GM12878 (cell line): Measurements from ENCODE around the gene GFM2. TPM values are rescaled to one million over a fixed set of nuclear protein-coding genes. Genes with fewer than 3 reads are reported as not detected.

Source experiments
- ATAC-seq: fragments of 200-7000 bp; cut with Tn5 transposase; 3 replicates; pipeline ENCODE4 v1.9.1; 2020; ENCODE audit warnings: mild to moderate bottlenecking, moderate library complexity
- BruUV-seq: library from RNA; stranded (reverse); fragments of 400-500 nt; replicated peaks from 2 replicates; lab custom pipeline; 2021; lab: Mats Ljungman, UMichigan
- CTCF ChIA-PET: fragments of 300-600 bp; sonication (Branson Sonifier 250); formaldehyde crosslinking; extraction: SDS; loops from one replicate; lab custom pipeline; 2021; ENCODE audit warnings: inconsistent platforms; lab: Yijun Ruan, JAX
- POLR2A ChIA-PET: fragments of 350-600 bp; formaldehyde crosslinking; extraction: SDS; loops from one replicate; lab custom pipeline; 2021; ENCODE audit warnings: inconsistent platforms; lab: Charles Lee
- RAD21 ChIA-PET: fragments of 300-600 bp; sonication (Branson Sonifier 250); formaldehyde crosslinking; loops from one replicate; lab custom pipeline; 2023; ENCODE audit warnings: antibody characterized with exemption; ENCODE audit not compliant: unreplicated experiment; lab: Charles Lee
- SMC1A ChIA-PET: fragments of 300-600 bp; sonication (Branson Sonifier 250); formaldehyde crosslinking; loops from one replicate; lab custom pipeline; 2023; ENCODE audit not compliant: unreplicated experiment, uncharacterized antibody; lab: Charles Lee
- DNase-seq: peaks from one replicate; pipeline ENCODE4 v3.0.0-alpha.2; 2011; ENCODE audit warnings: low read depth, low spot score
- FAIRE-seq: peaks from 3 replicates; lab custom pipeline; 2011; peaks lifted over from hg19 to GRCh38; lab: Jason Lieb, UNC
- H2AFZ ChIP-seq: 2 replicates; pipeline ENCODE4 v1.6.0; 2011; ENCODE audit warnings: low read depth, low read length, control low read depth; ENCODE audit not compliant: control insufficient read depth
- H3K27ac ChIP-seq: 2 replicates; pipeline ENCODE4 v1.5.1; 2011; ENCODE audit warnings: control low read depth; ENCODE audit not compliant: control insufficient read depth, insufficient read depth
- H3K27me3 ChIP-seq, 2 experiments: replicated peaks in 1 of 2; 2 replicates each; pipeline versions ENCODE4 v1.6.0 to v1.6.1; 2011; ENCODE audit warnings: low read length in 1 of 2; ENCODE audit not compliant: control insufficient read depth in 2 of 2, insufficient read depth in 2 of 2
- H3K36me3 ChIP-seq, 2 experiments: 2 replicates each; pipeline ENCODE4 v1.5.1; 2011; ENCODE audit warnings: low read length in 1 of 2; ENCODE audit not compliant: control insufficient read depth in 2 of 2, insufficient read depth in 2 of 2
- H3K4me1 ChIP-seq: 2 replicates; pipeline ENCODE4 v1.6.1; 2011; ENCODE audit warnings: mild to moderate bottlenecking, low read length, moderate library complexity, mixed read lengths; ENCODE audit not compliant: control insufficient read depth, insufficient read depth
- H3K4me2 ChIP-seq: 2 replicates; pipeline ENCODE4 v1.6.0; 2011; ENCODE audit warnings: control low read depth; ENCODE audit not compliant: control insufficient read depth, insufficient read depth
- H3K4me3 ChIP-seq: fragments of 200-600 bp; sonication (generic); 2 replicates; pipeline ENCODE4 v1.5.1; 2016
- H3K79me2 ChIP-seq: 2 replicates; pipeline ENCODE4 v1.6.0; 2011; ENCODE audit warnings: low read length; ENCODE audit not compliant: control insufficient read depth, insufficient read depth
- H3K9ac ChIP-seq: 2 replicates; pipeline ENCODE4 v1.8.0; 2011; ENCODE audit warnings: low read length, control low read depth, mixed read lengths; ENCODE audit not compliant: control insufficient read depth, insufficient read depth
- H3K9me3 ChIP-seq: replicated peaks from 3 replicates; pipeline ENCODE4 v1.5.1; 2011; ENCODE audit warnings: mild to moderate bottlenecking, low read length; ENCODE audit not compliant: control insufficient read depth, insufficient read depth
- H4K20me1 ChIP-seq: 2 replicates; pipeline ENCODE4 v1.6.0; 2011; ENCODE audit not compliant: control insufficient read depth, insufficient read depth
- CEBPZ ChIP-seq: fragments of 150-350 bp; IDR thresholded peaks from 2 replicates; pipeline ENCODE4 v1.6.1; 2016; ENCODE audit warnings: low read depth, low read length
- CHD4 ChIP-seq: fragments of 200-600 bp; sonication (generic); IDR thresholded peaks from 2 replicates; pipeline ENCODE4 v1.6.1; 2016; ENCODE audit warnings: mild to moderate bottlenecking
- E2F4 ChIP-seq: IDR thresholded peaks from 2 replicates; pipeline ENCODE4 v1.6.1; 2012; ENCODE audit warnings: low read depth, low read length, improper control_type of control experiment
- KDM1A ChIP-seq: fragments of 200-600 bp; sonication (generic); IDR thresholded peaks from 2 replicates; pipeline ENCODE4 v1.6.1; 2016; ENCODE audit warnings: borderline replicate concordance
- MTA2 ChIP-seq: fragments of 450-650 bp; IDR thresholded peaks from 2 replicates; pipeline ENCODE4 v1.6.1; 2016; ENCODE audit warnings: low read depth, mild to moderate bottlenecking, moderate library complexity
- RUNX3 ChIP-seq: IDR thresholded peaks from 2 replicates; pipeline ENCODE4 v1.6.1; 2012; ENCODE audit warnings: low read length, inconsistent platforms
- SIN3A ChIP-seq: IDR thresholded peaks from 2 replicates; pipeline ENCODE4 v1.6.1; 2012; ENCODE audit warnings: low read depth, low read length, improper control_type of control experiment
- SPI1 ChIP-seq: IDR thresholded peaks from 2 replicates; pipeline ENCODE4 v1.6.1; 2011; ENCODE audit warnings: low read depth, mild to moderate bottlenecking, low read length, moderate library complexity, borderline replicate concordance; ENCODE audit not compliant: insufficient read depth
- STAT3 ChIP-seq: IDR thresholded peaks from 2 replicates; pipeline ENCODE4 v1.6.1; 2011; ENCODE audit warnings: low read depth, low read length, improper control_type of control experiment
- TARDBP ChIP-seq: IDR thresholded peaks from 2 replicates; pipeline ENCODE4 v1.6.1; 2016; ENCODE audit warnings: borderline replicate concordance
- TBL1XR1 ChIP-seq: IDR thresholded peaks from 2 replicates; pipeline ENCODE4 v1.6.1; 2012; ENCODE audit warnings: low read depth, low read length, improper control_type of control experiment
- TCF7 ChIP-seq: IDR thresholded peaks from 2 replicates; pipeline ENCODE4 v1.6.1; 2014; ENCODE audit warnings: antibody characterized with exemption, borderline replicate concordance
- USF2 ChIP-seq: IDR thresholded peaks from 2 replicates; pipeline ENCODE4 v1.6.1; 2011; ENCODE audit warnings: low read depth, low read length, improper control_type of control experiment, borderline replicate concordance
- YBX1 ChIP-seq: fragments of 450-650 bp; IDR thresholded peaks from 2 replicates; pipeline ENCODE4 v1.6.1; 2016; ENCODE audit warnings: antibody characterized with exemption
- ZNF384 ChIP-seq: IDR thresholded peaks from 2 replicates; pipeline ENCODE4 v1.6.1; 2012; ENCODE audit warnings: low read depth, mild to moderate bottlenecking, low read length, improper control_type of control experiment, borderline replicate concordance
- WGBS: methylation state at CpG from one replicate; pipeline ENCODE4 v1.1.6; 2016; ENCODE audit warnings: low lambda C conversion rate; ENCODE audit not compliant: insufficient replicate concordance, insufficient coverage; ENCODE audit errors: missing lambda C conversion rate; 5-methylcytosine and 5-hydroxymethylcytosine counted together
- in situ Hi-C: fragments of 300-500 bp; cut with MboI; formaldehyde crosslinking; loops from 9 replicates; pipeline ENCODE4 v1.14.3; 2018; ENCODE audit warnings: mixed read lengths
- intact Hi-C: fragments of 100-400 bp; cut with micrococcal nuclease; formaldehyde crosslinking; loops from one replicate; pipeline ENCODE4 v1.14.2; 2022; ENCODE audit not compliant: unreplicated experiment
- polyA plus RNA-seq, 11 experiments: library from polyadenylated mRNA; depleted of rRNA in 4 of 11; unstranded in 6 of 11; stranded (reverse) in 5 of 11; fragments of >200 nt; fragmentation: Nextera tagmentation in 4 of 11; fragmentation: Illumina TruSeq in 1 of 11; extraction: Ambion mirVana in 4 of 11; extraction: Trizol in 1 of 11; gene quantifications; 1 replicate in 1 of 11; 2 replicates in 10 of 11; pipeline versions ENCODE4 v1.2.1 to v1.2.3, GENCODE V29; 2011 to 2016; ENCODE audit warnings: inconsistent platforms in 2 of 11, missing spikeins in 2 of 11, low read depth in 1 of 11
- total RNA-seq, 4 experiments: library from RNA; depleted of rRNA in 3 of 4; stranded (reverse); fragments of >200 nt in 3 of 4; fragmentation: Illumina TruSeq in 1 of 4; extraction: Trizol in 1 of 4; gene quantifications; 2 replicates each; pipeline versions ENCODE4 v1.2.1 to v1.2.3, GENCODE V29; 2013 to 2021

The GFM2 gene
- total and polyA plus RNA-seq, 10 of the 15 experiments (the other 5 are each of a cell fraction or from before 2014, with no cell fraction given): 19.9 to 51.3 (median 32.7) TPM

GRCh38 chr5:74801941-74802340 is 35.0 kb upstream of the GFM2 start:
- Histone ChIP-seq H3K4me3 (no peak overlapping the region), H3K4me1 (no peaks in the 10 kb centered on the region), H3K27ac (no peak overlapping the region), H3K27me3 (no peaks in the 10 kb centered on the region; a peak in 1 of 4 replicates), H3K4me2 (no peak overlapping the region), H3K9me3 (no peaks in the 10 kb centered on the region), H2AFZ (no peak overlapping the region), H3K79me2 (no peaks in the 10 kb centered on the region), H4K20me1 (no peaks in the 10 kb centered on the region)
- ChIA-PET CTCF (no interaction called here), SMC1A (no interaction called here), RAD21 (no interaction called here)
- in situ Hi-C loops: no loop called here
- BruUV-seq: no TSS peak
- DNase-seq (no peak), ATAC-seq (no peak)
- TF ChIP-seq CHD4 (no peak), KDM1A (no peak), USF2 (no peak), TBL1XR1 (no peak), SIN3A (no peak), TARDBP (no peak), ZNF384 (no peak), YBX1 (no peak)
- TF ChIP-seq, all 136 proteins: peak for 0
- Histone ChIP-seq H3K36me3 (no peaks in the 10 kb centered on the region), H3K9ac (no peak overlapping the region)
- 0% methylated on average over 1 of the region's 1 CpG for WGBS
- intact Hi-C loops: no loop called here
- FAIRE-seq: no peak
- POLR2A ChIA-PET: no interaction called here

GRCh38 chr5:74801197-74801596 is 34.3 kb upstream of the GFM2 start:
- Histone ChIP-seq H3K4me1 (no peaks in the 10 kb centered on the region), H3K4me3 (no peak overlapping the region), H4K20me1 (no peaks in the 10 kb centered on the region), H3K79me2 (no peaks in the 10 kb centered on the region), H3K27me3 (no peaks in the 10 kb centered on the region; a peak in 1 of 4 replicates), H3K36me3 (no peaks in the 10 kb centered on the region), H3K27ac (no peak overlapping the region), H3K9ac (no peak overlapping the region), H3K4me2 (no peak overlapping the region), H3K9me3 (no peaks in the 10 kb centered on the region), H2AFZ (no peak overlapping the region)
- FAIRE-seq (no peak), ATAC-seq (no peak), DNase-seq (no peak)
- in situ Hi-C loops (no loop called here), intact Hi-C loops (no loop called here)
- SMC1A ChIA-PET: no interaction called here
- POLR2A ChIA-PET: no interaction called here
- BruUV-seq: no TSS peak
- CTCF ChIA-PET: no interaction called here
- RAD21 ChIA-PET: no interaction called here
- 27% methylated on average over 3 of the region's 3 CpGs for WGBS
- TF ChIP-seq STAT3 (no peak), RUNX3 (no peak), E2F4 (no peak), TCF7 (no peak), CEBPZ (no peak), MTA2 (no peak), SPI1 (no peak)
